Measurements from ENCODE around the gene PCDH18. TPM values are rescaled to one million over a fixed set of nuclear protein-coding genes. Genes with fewer than 3 reads are reported as not detected.

Gene PCDH18
- total RNA-seq, 4 donors from 2014 or later = 64.1 to 169 (median 108) TPM

GRCh38 chr4:137545461-137545861 is 13.2 kb upstream of the PCDH18 start:
- no peak for TF ChIP-seq CTCF (IDR thresholded peaks at IDR 0.05; ENCODE audit: low read depth)

DNA sequence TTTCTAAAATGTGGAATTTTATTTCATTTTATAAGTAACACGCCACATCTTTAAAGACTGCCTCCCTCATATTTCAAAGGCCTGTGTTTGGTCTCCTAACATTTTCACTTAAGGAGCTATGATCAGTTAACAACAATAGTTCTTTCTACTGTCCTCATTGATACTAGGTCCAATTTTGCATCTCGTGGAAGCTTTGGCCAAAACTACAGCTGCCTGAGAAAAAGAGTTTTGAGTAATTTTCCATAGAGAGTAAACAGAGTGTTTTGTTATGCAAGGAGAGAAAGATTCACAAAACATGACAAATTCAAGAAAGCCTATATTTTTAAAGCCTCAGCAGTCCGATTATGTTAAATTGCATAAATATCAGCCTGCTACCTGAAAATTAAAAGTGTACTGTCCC is 11.4 kb upstream of the PCDH18 start:
- no peak for TF ChIP-seq CTCF (IDR thresholded peaks at IDR 0.05; ENCODE audit: low read depth)

- TF ChIP-seq CTCF (IDR thresholded peaks at IDR 0.05; ENCODE audit: low read depth) = no peak
Observed at GRCh38 chr4:137543198-137543597, 10.9 kb upstream of the PCDH18 start.

DNA sequence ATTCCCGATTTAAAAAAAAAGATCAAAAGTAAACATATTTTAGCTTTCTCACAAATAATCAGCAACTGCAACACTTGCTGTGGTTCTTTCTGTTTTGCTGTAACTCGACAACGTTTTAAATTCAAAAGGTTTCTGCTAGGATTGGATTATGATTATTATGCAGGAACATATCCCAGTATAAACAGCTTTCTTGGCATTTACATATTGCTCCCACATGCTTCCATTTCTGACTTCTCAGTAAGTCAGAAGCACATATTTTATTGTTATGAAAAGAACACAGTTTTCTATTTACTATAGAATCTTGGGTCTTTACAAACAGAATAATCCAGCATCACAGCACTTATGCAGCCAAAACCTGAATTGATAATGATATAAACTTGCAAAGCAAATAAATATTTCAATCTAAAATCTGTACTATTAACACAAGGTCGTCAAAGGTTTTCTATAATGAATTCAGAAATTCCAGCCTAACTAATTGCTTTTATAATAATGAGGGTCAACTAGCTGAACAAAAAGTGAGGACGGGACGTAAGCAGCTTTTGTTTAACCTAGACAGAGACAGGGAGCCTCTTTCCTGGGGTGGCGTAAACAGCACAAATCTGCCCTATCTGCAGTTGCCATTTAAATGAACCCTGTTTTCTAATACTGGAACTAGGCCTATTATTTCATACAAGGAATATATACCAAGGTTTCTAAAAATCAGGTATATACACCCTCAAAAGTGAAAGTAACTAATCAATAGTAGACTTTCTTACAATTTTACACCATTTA is 9.8 kb upstream of the PCDH18 start:
- TF ChIP-seq CTCF (IDR thresholded peaks at IDR 0.05; ENCODE audit: low read depth) = no peak

DNA sequence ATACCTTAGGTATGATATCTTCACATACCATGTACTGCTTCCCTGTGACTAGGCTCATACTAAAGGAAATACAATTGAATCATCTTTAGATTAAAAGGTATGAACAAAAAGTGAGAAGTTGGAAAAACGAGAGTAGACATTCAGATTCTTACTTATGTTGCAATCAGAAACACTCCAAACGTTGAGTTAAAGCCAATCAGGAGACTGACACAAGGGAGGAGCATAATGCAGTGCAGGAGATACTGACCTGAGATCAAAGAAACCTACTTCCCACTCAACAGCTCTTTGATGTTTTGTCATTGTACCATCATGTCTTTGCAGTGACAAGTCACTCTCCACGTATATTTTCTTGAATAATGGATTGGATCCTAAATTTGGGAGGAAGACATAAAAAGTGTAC is 8.9 kb upstream of the PCDH18 start:
- no peak for TF ChIP-seq CTCF (IDR thresholded peaks at IDR 0.05; ENCODE audit: low read depth)

- TF ChIP-seq CTCF (IDR thresholded peaks at IDR 0.05; ENCODE audit: low read depth) = no peak
Observed at GRCh38 chr4:137540356-137540755, 8.1 kb upstream of the PCDH18 start.

- no peak for TF ChIP-seq CTCF (IDR thresholded peaks at IDR 0.05; ENCODE audit: low read depth)
Observed at GRCh38 chr4:137538526-137538925, 6.2 kb upstream of the PCDH18 start.
